Amniotic stem cell (primary cell): ENCODE results near the gene CHSY1.

ENCODE experiments used
- DNase-seq: peaks from one replicate; lab custom pipeline; 2025; lab: John Stamatoyannopoulos, UW

The CHSY1 gene

GRCh38 chr15:101150723-101151040 lies 101.2 kb downstream of the CHSY1 start:
- DNase-seq = no peak

- DNase-seq = no peak
Measured at GRCh38 chr15:101149864-101150722, 101.8 kb downstream of the CHSY1 start.

GRCh38 chr15:101148881-101149664 lies 102.8 kb downstream of the CHSY1 start:
- no peak for DNase-seq

GRCh38 chr15:101148166-101148880 lies 103.5 kb downstream of the CHSY1 start:
- DNase-seq = no peak

- no peak for DNase-seq
Measured at GRCh38 chr15:101147181-101147580, 104.7 kb downstream of the CHSY1 start.

- DNase-seq = no peak
Measured at GRCh38 chr15:101146118-101146702, 105.6 kb downstream of the CHSY1 start.

- DNase-seq = no peak
Measured at GRCh38 chr15:101145362-101145761, 106.5 kb downstream of the CHSY1 start.

- no peak for DNase-seq
Measured at GRCh38 chr15:101143321-101143720, 108.5 kb downstream of the CHSY1 start.

- DNase-seq = no peak
Measured at GRCh38 chr15:101142711-101143110, 109.1 kb downstream of the CHSY1 start.

GRCh38 chr15:101141926-101142527 lies 109.8 kb downstream of the CHSY1 start:
- DNase-seq = no peak

GRCh38 chr15:101140697-101141065 lies 111.2 kb downstream of the CHSY1 start:
- DNase-seq = no peak

GRCh38 chr15:101139986-101140696 lies 111.7 kb downstream of the CHSY1 start:
- DNase-seq = no peak

- DNase-seq = no peak
Measured at GRCh38 chr15:101138913-101139880, 112.7 kb downstream of the CHSY1 start.

- no peak for DNase-seq
Measured at GRCh38 chr15:101138086-101138660, 113.7 kb downstream of the CHSY1 start.

GRCh38 chr15:101137312-101137940 lies 114.4 kb downstream of the CHSY1 start:
- no peak for DNase-seq

- no peak for DNase-seq
Measured at GRCh38 chr15:101136381-101137268, 115.2 kb downstream of the CHSY1 start.

- no peak for DNase-seq
Measured at GRCh38 chr15:101135532-101136166, 116.2 kb downstream of the CHSY1 start.

- DNase-seq = no peak
Measured at GRCh38 chr15:101134780-101135179, 117.1 kb downstream of the CHSY1 start.
